SIG-M5 treated with dmso at 0.1 percent for 504 hours (cell line): ENCODE results near the gene MAPK8IP3.

ENCODE experiments used
- DNase-seq: peaks from one replicate; lab custom pipeline; 2025; ENCODE audit not compliant: unreplicated experiment; lab: John Stamatoyannopoulos, UW

The MAPK8IP3 gene

DNA sequence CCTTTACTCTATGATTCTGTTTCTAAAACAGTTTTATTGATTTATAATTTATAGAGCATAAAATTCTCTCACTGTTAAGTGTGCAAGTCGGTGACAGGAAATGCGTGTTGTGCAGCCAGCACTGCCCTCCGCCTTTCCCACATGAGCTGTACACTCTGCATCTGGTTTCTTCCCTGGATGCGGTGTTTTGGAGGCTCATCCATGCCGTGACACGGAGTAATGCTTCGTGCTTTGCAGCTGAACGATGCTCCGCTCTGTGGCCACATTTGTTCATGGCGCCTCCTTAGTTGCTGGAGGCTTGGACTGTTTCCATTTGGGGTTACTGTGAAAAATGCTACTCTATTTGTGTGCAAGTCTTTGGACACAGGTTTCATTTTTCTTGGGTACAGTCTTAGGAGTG lies 94.7 kb downstream of the MAPK8IP3 start:
- DNase-seq, result no peak

DNA sequence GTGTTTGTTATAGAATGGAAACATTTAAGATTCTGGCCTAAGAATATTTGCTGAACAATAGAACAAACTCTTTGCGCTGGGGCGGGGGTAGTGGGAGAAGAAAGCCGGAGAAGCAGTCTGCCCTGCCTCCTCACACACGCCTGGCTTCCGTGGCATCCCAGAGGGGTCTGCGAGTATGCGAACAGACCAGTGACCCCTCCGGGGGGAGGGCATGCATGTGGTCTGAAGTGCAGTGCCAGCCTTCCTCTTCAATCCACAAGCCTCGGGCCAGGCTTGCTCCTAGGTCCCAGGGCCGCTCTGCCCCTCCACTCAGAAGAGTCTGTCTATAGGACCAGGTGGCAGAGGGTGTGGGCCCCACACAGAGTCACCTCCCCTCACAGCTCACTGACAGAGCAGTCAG lies 101.6 kb downstream of the MAPK8IP3 start:
- DNase-seq, result no peak

DNA sequence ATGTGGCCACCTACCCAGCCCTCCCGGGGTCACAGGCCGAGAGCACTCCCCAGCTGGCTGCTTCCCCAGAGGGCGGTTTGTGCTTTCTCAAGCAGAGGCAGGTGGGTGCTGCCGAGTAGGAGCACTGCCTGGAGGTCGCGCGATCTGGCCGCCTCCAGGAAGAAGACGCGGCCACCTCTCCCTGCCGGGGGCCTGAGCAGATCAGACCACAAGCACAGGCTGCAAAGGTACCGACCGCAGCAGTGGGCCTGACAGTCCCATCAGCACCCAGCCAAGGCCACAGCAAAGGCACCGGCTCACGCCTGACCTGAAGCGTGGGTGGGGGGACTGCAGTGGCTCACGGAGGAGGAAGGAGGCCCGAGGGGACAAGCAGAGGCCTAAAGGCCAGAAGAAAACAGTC lies 102.7 kb downstream of the MAPK8IP3 start:
- DNase-seq, result no peak

DNA sequence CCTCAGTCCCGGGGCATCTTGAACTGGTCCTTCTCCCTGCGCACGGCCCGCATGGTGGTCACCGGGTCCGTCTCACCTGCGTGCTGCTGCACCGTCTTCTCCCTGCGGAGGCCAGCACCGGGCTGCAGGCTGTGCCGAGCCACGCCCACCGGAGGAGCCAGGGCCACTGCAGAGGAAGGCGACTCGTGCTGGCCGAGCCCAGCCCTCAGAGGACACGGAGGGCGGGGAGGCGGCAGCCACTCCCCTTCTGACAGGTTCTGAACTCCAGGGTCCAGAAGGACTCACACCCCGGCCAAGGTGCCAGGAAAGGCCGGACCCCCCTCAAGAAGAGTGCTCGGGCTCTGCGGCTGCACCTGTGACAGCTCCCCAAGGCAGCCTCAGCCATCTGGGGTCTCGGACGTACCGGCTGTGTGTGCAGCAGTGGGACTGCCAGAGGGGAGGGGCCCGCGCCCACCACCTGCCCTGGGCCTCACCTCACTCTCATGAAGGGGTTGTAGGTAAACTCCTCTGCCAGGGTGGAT lies 103.3 kb downstream of the MAPK8IP3 start:
- DNase-seq, result no peak

DNA sequence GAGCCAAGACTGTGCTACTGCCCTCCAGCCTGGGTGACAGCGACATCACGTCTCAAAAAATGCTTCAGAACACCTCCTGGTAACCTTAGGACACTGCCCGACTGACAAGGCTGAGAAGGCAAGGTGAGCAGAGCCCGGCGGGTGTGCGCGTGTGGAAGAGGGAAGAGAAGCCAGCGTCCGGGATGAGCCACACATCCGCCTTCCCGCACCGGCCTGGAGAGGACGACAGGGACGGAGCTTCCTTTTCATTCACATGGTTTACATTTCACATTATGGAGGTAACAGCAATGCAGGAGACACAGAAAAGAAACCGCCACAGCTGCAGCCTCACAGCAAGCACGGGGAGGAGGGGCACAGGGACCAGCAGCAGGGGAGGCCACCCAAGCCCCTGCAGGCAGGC lies 104.1 kb downstream of the MAPK8IP3 start:
- no peak for DNase-seq

DNA sequence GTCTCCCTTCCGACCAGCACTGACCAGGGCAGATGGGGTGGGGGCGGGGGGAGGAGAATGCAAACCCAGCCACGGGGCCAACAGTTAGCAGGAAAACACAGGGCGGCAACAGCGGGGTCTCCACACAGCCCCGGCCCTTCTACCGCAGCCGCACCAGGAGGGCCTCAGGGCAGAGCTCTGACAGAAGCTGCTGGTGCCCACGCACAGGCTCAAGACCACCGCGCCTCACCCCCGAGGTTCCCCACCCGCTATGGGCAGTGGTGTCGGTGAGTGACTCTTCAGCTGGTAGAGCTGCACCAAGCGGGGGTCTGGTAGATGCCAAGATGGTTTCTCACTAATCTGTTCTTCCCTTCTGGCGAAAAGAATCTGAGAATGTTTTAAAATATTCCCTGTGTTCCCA lies 104.5 kb downstream of the MAPK8IP3 start:
- DNase-seq, result no peak

DNA sequence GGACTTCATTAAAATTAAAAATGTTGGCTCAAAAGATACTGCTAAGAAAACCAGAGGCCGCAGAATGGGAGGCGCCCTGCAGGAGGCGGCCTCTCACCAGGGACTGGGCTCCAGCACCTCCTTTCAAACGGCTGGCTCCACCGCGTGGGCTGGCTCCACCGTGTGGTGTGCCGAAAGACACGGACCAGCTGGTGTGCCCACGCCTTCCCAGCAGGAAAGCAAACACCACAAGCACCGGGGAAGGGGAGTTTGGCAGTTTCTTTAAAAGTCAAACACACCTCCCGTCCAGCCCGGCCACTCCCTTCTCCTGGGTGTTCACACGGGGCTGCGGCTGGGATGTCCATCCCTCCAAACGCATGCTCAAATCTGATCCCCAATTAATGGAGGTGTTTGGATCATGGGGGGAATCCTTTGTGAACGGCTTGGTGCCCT lies 106.8 kb downstream of the MAPK8IP3 start:
- peak; percentile 27 for DNase-seq

DNA sequence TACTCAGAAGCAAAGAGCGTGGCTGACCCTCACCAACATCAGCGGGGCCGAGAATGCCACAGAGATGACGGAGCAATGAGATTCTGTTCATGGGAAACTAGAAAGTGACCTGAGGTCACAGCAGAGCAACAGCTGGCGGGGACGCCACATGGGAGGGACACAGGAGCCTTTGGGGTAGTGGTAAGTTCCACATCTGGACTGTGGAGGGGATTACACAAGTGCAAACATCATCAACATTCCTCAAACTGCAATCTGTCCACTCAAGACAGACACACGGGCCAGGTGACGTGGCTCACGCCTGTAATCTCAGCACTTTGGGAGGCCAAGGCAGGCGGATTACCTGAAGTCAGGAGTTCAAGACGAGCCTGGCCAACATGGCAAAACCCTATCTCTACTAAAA lies 109.5 kb downstream of the MAPK8IP3 start:
- no peak for DNase-seq

DNA sequence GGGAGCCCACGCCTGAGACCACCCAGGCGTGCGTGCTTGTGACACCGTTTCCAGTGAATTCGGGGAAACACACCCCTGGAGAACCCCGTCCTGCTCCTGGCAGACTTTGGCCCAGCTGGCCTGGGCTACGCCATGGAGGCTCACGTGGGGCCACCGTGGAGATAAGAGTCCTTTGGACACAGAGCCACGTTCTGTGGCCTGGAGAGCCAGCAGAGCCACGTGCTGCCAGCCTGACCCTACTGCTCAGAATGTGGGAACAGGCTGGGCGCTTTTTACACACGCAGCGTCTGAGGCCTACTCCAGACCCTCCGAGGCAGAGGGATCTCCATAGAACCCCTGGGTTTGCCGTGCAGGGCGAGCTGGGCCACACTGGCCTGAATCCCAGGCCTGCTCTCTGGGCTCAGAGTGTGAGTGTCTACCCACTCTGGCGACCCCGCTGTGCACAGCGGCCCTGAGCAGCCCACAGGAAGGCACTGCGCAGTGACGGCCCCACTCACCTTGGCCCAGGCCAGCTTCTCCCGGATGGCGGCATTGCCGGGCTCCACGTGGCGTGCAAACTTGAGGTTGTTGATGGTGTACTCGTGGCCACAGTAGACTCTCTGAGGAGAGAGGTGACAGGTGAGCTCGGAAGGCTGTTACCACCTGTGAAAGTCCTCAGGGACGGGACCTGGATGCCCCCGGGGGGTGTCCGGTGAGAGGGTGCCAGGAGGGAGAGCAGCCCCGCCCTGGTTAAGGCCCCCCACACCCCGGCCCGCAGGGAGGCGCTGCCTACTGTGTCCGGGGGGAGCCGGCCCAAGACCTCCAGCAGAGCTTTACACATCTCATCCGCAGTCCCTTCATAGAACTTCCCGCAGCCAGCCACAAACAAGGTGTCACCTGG lies 110.6 kb downstream of the MAPK8IP3 start:
- DNase-seq, result no peak

DNA sequence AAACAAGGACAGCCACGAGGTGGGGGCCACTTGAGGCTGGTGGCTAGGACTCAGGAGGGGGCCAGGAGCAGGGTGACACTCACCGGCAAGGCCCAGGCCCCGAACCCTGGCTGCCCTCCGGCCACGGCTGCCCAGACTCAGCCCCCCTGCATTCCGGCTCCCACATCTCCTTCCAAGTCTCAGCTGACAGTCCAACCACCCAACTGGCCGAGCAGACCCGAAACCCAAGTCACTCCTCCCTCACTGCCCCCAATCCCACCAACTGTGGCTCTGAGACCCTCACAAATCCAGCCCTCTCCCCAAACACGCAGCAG lies 111.2 kb downstream of the MAPK8IP3 start:
- DNase-seq, result no peak

DNA sequence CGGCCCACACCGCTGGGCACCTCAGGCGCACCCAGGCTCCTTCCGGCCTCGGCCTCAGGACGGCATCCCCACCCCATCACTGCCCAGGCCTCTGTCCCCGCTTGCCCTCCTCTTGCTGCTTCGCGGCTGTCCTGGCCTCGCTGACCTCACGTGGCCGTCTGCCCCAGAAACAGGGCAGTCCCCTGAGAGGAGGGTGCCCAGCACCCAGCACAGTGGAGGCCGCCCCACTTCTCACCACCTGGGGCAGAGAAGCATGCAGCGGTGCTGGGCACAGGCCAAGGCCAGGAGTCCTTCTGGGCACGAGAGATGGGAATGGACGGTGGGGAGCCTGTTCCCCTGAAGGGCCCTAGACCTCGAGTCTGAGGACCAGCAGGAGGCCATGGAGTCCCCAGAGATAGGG lies 111.7 kb downstream of the MAPK8IP3 start:
- DNase-seq, result no peak

DNA sequence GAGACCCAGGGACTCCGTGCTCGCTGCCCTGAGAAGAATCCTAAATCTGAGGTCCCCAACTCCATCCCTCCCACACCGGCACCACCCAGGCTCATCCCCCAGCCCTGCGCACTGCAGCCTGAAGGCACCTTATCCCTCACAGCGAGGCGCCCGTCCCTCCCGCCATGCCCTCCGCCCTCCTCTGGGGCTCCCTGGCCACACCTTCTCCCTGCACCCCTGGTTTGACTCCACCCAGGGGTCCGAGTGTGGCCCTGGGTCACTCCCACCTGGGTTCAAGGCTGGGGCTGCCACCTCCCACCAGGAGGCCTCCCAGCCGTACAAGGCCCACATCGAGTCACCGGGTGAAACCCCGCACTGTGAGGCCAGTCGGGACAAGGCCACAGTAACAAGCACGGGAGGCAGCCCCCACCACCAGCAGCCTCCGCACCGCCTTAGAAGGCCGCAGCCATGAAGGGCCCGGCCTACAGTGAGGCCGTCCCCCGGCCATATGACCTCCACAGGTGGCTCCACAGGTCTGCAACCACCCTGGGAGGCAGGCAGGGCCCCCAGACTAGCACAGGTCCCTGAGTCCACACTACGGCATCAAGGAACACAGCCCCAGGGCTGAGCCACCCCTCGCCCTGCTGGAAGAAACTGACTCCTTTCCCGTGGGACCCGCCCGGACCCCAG lies 112.3 kb downstream of the MAPK8IP3 start:
- DNase-seq, result no peak

DNA sequence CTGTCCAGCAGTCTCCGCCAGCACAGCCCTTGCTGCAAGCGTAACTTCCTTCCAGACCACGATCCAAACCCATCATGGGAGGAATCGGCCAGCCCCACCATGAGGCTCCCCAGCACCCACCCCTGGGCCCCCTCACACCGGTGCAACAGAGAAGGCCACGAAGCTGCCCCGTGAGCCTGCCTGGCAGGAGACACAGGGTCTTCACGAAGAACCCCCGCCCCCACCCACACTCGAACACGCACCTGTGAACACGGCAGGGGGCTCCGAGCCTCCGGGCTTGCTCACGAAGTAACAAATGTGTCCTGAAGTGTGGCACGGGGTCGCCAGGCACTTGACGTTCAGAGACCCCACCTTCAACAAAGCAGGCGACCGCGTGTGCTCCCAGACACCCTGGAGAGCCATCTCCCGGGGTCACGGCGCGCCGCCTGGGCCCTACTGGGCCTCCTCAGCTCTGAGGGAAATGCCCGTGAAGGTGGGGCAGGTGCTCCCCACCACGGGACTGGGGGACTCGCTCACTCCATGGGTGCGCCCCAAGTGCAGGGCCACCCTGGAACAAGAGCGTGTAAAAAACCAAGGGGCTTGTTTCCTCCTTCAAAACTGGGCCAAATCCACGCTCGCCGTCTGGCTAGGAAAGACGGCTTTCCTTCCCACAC lies 113.0 kb downstream of the MAPK8IP3 start:
- DNase-seq, result no peak

DNA sequence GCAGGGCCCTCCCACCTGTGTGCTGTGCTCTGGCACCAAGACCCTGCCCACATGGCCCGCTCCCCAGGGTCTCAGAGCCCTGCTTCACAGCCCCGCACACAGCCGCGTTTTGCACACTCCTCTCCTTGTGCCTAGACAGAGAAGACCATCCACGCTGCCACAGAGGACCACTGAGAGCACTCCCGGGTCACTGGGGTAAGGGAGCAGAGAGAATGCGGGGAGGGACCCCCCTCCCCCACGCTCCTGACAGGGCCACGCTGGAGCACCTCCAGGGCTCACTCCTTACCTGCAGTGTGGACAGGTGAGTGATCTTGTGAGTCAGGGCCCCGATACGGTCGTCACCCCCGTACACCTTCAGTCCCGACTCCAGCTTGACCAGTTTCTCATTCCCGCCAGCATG lies 113.6 kb downstream of the MAPK8IP3 start:
- DNase-seq, result no peak
